NCI-H2171 (cell line): Measurements from ENCODE around the gene CLCF1.

Experiments
- DNase-seq: peaks from one replicate; lab custom pipeline; 2025; lab: John Stamatoyannopoulos, UW

CLCF1 gene

GRCh38 chr11:67395555-67396258 lies 22.3 kb upstream of the CLCF1 start:
- no peak for DNase-seq

- no peak for DNase-seq
Measured at GRCh38 chr11:67393990-67394389, 20.6 kb upstream of the CLCF1 start.

GRCh38 chr11:67393437-67393836 lies 20.0 kb upstream of the CLCF1 start:
- no peak for DNase-seq

GRCh38 chr11:67392183-67392715 lies 18.9 kb upstream of the CLCF1 start:
- no peak for DNase-seq

- DNase-seq = peak; percentile 98
Measured at GRCh38 chr11:67391304-67392182, 18.1 kb upstream of the CLCF1 start, which contains the start of gene RAD9A. TSS of gene RAD9A (plus strand) at chr11:67391986. CDS start at chr11:67392045, 59 bp downstream.

GRCh38 chr11:67390947-67391303 lies 17.5 kb upstream of the CLCF1 start:
- DNase-seq = no peak

GRCh38 chr11:67389477-67389876 lies 16.1 kb upstream of the CLCF1 start:
- no peak for DNase-seq

GRCh38 chr11:67387518-67387917 lies 14.1 kb upstream of the CLCF1 start:
- DNase-seq = no peak

GRCh38 chr11:67387069-67387468 lies 13.7 kb upstream of the CLCF1 start:
- no peak for DNase-seq

- DNase-seq = no peak
Measured at GRCh38 chr11:67384851-67385366, 11.5 kb upstream of the CLCF1 start.

GRCh38 chr11:67382276-67383136 lies 9.1 kb upstream of the CLCF1 start:
- DNase-seq = peak; percentile 52

GRCh38 chr11:67381244-67381972 lies 8.0 kb upstream of the CLCF1 start:
- DNase-seq = no peak

- no peak for DNase-seq
Measured at GRCh38 chr11:67379061-67380058, 6.0 kb upstream of the CLCF1 start.

GRCh38 chr11:67378544-67378943 lies 5.1 kb upstream of the CLCF1 start:
- DNase-seq = no peak

- no peak for DNase-seq
Measured at GRCh38 chr11:67376873-67377808, 3.7 kb upstream of the CLCF1 start.

GRCh38 chr11:67376063-67376820 lies 2.8 kb upstream of the CLCF1 start:
- DNase-seq = no peak

GRCh38 chr11:67375320-67376055 lies 2.1 kb upstream of the CLCF1 start:
- DNase-seq = no peak
